HG03066 (cell line): ENCODE data around the gene TMEM50B.

Source experiments
- ATAC-seq: cut with Tn5 transposase; IDR thresholded peaks from one replicate; pipeline ENCODE4 v1.9.1; 2021; ENCODE audit warnings: low read depth; ENCODE audit not compliant: unreplicated experiment

The TMEM50B gene

DNA sequence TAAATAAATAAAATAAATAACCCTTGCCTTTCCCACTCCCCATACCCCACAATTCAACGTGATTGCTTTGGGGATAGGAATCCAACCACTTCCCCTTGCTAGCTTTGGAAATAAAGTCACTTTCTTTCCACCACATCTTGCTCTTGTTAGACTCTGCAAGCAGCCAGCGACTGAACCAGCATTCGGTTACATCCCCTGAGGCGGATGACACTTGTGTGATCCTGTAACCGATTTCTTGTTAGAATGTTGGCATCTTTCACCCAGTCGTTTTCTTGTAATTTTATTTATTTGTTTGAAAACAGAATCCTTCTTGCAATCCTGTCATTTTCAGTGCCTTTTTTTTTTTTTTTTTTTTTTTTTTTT lies 78.2 kb downstream of the TMEM50B start:
- ATAC-seq: no peak
